ENCODE measurements around the gene TBPL2.

TBPL2 gene

GRCh38 chr14:55436931-55437330, 3.5 kb downstream of the TBPL2 start:
- no peak overlapping the region for H3K4me3 ChIP-seq (ENCODE audit: low read depth, low read length)
- no peaks in the 10 kb centered on the region; the same call in 1 of the 2 replicates for H3K36me3 ChIP-seq
- H3K27me3 ChIP-seq: peaks cover 12% of the 10 kb centered on the region; the same call in 1 of the 2 replicates
- H3K4me1 ChIP-seq: no peaks in the 10 kb centered on the region
- DNase-seq: no peak
- H3K9me3 ChIP-seq: no peaks in the 10 kb centered on the region
- no peak for TF ChIP-seq CTCF (IDR thresholded peaks at IDR 0.05; ENCODE audit: low read depth, low read length)

GRCh38 chr14:55436519-55436918, 3.9 kb downstream of the TBPL2 start:
- no peak for TF ChIP-seq CTCF (IDR thresholded peaks at IDR 0.05; ENCODE audit: low read depth, low read length)
- no peak for DNase-seq
- no peaks in the 10 kb centered on the region for H3K4me1 ChIP-seq
- no peak overlapping the region for H3K4me3 ChIP-seq (ENCODE audit: low read depth, low read length)
- H3K27me3 ChIP-seq: peaks cover 12% of the 10 kb centered on the region; the same call in 1 of the 2 replicates
- no peaks in the 10 kb centered on the region for H3K9me3 ChIP-seq
- no peaks in the 10 kb centered on the region; the same call in 1 of the 2 replicates for H3K36me3 ChIP-seq

- DNase-seq: no peak
- TF ChIP-seq CTCF (IDR thresholded peaks at IDR 0.05; ENCODE audit: low read depth, low read length): no peak
- Histone ChIP-seq H3K36me3 (no peaks in the 10 kb centered on the region; the same call in 1 of the 2 replicates), H3K27me3 (peaks cover 12% of the 10 kb centered on the region; the same call in 1 of the 2 replicates), H3K4me1 (no peaks in the 10 kb centered on the region), H3K9me3 (no peaks in the 10 kb centered on the region), H3K4me3 (ENCODE audit: low read depth, low read length) (no peak overlapping the region)
These were observed 5.6 kb downstream of the TBPL2 start for GRCh38 chr14:55434805-55435174.

GRCh38 chr14:55433880-55434804, 6.3 kb downstream of the TBPL2 start:
- Histone ChIP-seq H3K27me3 (peaks cover 12% of the 10 kb centered on the region; the same call in 1 of the 2 replicates), H3K4me3 (ENCODE audit: low read depth, low read length) (no peak overlapping the region), H3K36me3 (no peaks in the 10 kb centered on the region; the same call in 1 of the 2 replicates), H3K9me3 (no peaks in the 10 kb centered on the region), H3K4me1 (no peaks in the 10 kb centered on the region)
- DNase-seq: no peak
- TF ChIP-seq CTCF (IDR thresholded peaks at IDR 0.05; ENCODE audit: low read depth, low read length): no peak

- DNase-seq: no peak
- Histone ChIP-seq H3K27me3 (peaks cover 6% of the 10 kb centered on the region; the same call in 1 of the 2 replicates), H3K4me3 (ENCODE audit: low read depth, low read length) (no peak overlapping the region), H3K36me3 (no peaks in the 10 kb centered on the region), H3K9me3 (no peaks in the 10 kb centered on the region), H3K4me1 (no peaks in the 10 kb centered on the region)
- TF ChIP-seq CTCF (IDR thresholded peaks at IDR 0.05; ENCODE audit: low read depth, low read length): no peak
These were observed 7.8 kb downstream of the TBPL2 start for GRCh38 chr14:55432628-55433027.

All from BE2C (cell line).